Activated T-cell treated with anti-CD3 and anti-CD28 coated beads, Interleukin-2, amount 50 U/mL, for 24 hours (primary cell): ENCODE results near the gene GPER1.

Experiments used
- DNase-seq: peaks from one replicate; pipeline ENCODE4 v3.0.0-alpha.2; 2020
- H3K27ac Mint-ChIP-seq: 2 replicates; pipeline ENCODE4 v1.8.0; 2020; ENCODE audit warnings: mild to moderate bottlenecking, mixed read lengths
- H3K27me3 Mint-ChIP-seq: 2 replicates; pipeline ENCODE4 v1.8.0; 2020; ENCODE audit warnings: mixed read lengths
- H3K36me3 Mint-ChIP-seq: 2 replicates; pipeline ENCODE4 v1.8.0; 2020; ENCODE audit warnings: low read depth, mixed read lengths
- H3K4me1 Mint-ChIP-seq: 2 replicates; pipeline ENCODE4 v1.8.0; 2020; ENCODE audit warnings: low read depth, mixed read lengths
- H3K4me3 Mint-ChIP-seq: 2 replicates; pipeline ENCODE4 v1.8.0; 2020; ENCODE audit warnings: mild to moderate bottlenecking, moderate library complexity, mixed read lengths
- H3K9me3 Mint-ChIP-seq: 2 replicates; pipeline ENCODE4 v1.8.0; 2020; ENCODE audit warnings: mixed read lengths

Gene GPER1

GRCh38 chr7:1050254-1050906 lies 37.5 kb upstream of the GPER1 start:
- peaks cover 64% of the 10 kb centered on the region for H3K4me1 Mint-ChIP-seq
- no peak for DNase-seq
- H3K9me3 Mint-ChIP-seq = no peaks in the 10 kb centered on the region
- H3K36me3 Mint-ChIP-seq = no peaks in the 10 kb centered on the region
- H3K27me3 Mint-ChIP-seq = no peaks in the 10 kb centered on the region
- H3K4me3 Mint-ChIP-seq = no peak overlapping the region
- H3K27ac Mint-ChIP-seq = no peak overlapping the region

GRCh38 chr7:1050956-1051690 lies 36.8 kb upstream of the GPER1 start:
- Mint-ChIP-seq H3K4me3 (no peak overlapping the region), H3K27me3 (no peaks in the 10 kb centered on the region), H3K9me3 (no peaks in the 10 kb centered on the region), H3K4me1 (peaks cover 62% of the 10 kb centered on the region), H3K27ac (no peak overlapping the region), H3K36me3 (no peaks in the 10 kb centered on the region)
- DNase-seq = no peak

DNA sequence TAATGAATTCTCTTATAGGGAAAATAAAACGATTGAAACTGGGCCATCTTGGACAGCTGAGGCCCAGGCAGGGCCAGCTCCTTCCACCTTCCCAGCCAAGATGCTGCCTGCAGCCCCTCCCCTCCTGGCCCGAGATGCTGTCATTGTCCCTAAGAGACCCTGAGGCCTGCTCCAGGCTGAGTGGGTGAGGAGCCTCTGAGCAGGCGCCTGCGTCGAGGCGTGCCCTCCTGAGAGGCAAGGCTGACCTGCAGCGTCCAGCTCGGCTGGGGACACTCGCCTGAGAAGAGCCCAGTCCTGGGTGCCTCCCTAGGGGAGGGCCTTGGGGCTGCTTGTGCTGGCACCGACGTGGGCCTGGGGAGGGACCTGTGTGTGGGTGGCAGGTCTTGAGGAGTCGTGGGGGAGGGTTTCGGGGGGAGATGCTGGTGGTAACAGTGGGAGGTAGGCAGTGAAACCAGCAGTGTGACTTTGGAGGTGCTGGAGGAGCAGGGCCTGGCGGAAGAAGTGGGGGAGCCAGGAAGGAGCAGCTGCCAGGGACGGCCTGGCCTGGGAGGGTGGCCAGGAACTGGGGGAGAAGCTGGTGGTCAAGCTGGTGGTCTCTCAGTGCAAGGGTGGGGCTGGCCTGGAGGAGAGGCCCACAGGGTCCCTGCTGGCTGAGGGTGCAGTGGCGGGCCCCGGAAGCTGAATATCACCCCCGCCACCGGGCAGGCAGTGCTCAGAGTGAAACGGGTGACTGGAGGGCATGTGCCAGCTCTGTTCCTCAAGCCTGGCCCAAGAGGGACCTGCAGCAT lies 35.7 kb upstream of the GPER1 start:
- no peak for DNase-seq
- no peak overlapping the region for H3K4me3 Mint-ChIP-seq
- H3K9me3 Mint-ChIP-seq = no peaks in the 10 kb centered on the region
- H3K4me1 Mint-ChIP-seq = peaks cover 51% of the 10 kb centered on the region
- H3K27ac Mint-ChIP-seq = no peak overlapping the region
- H3K27me3 Mint-ChIP-seq = no peaks in the 10 kb centered on the region
- H3K36me3 Mint-ChIP-seq = no peaks in the 10 kb centered on the region

GRCh38 chr7:1053002-1053411 lies 34.9 kb upstream of the GPER1 start:
- H3K27ac Mint-ChIP-seq = no peak overlapping the region
- H3K4me3 Mint-ChIP-seq = no peak overlapping the region
- no peak for DNase-seq
- H3K9me3 Mint-ChIP-seq = no peaks in the 10 kb centered on the region
- H3K4me1 Mint-ChIP-seq = peaks cover 43% of the 10 kb centered on the region
- no peaks in the 10 kb centered on the region for H3K36me3 Mint-ChIP-seq
- H3K27me3 Mint-ChIP-seq = no peaks in the 10 kb centered on the region

- Mint-ChIP-seq H3K4me1 (peaks cover 35% of the 10 kb centered on the region), H3K4me3 (no peak overlapping the region), H3K27me3 (no peaks in the 10 kb centered on the region), H3K9me3 (no peaks in the 10 kb centered on the region), H3K27ac (no peak overlapping the region), H3K36me3 (peaks cover 4% of the 10 kb centered on the region)
- no peak for DNase-seq
Observed at GRCh38 chr7:1053816-1054370, 34.0 kb upstream of the GPER1 start.

DNA sequence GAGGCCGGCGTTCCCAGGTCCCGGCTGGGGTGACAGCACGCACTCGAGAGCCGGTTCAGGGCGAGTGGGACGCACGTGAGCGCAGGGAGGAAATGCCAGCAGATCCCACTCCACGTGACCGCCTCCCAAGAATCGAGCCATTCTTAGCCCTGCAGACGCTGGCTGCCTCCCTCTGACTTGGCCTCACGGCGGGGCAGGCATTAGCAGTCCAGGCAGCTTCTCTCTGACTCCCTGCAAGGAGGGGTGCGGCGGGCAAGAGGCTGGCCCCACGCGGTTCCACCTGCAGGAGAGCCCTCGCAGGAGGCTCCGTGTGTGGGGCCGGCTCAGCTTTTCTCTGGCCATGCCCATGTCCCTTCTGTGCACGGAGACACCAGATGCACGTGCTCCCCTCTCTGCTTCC lies 33.5 kb upstream of the GPER1 start:
- Mint-ChIP-seq H3K27ac (no peak overlapping the region), H3K36me3 (peaks cover 5% of the 10 kb centered on the region), H3K9me3 (no peaks in the 10 kb centered on the region), H3K4me1 (peaks cover 29% of the 10 kb centered on the region), H3K27me3 (no peaks in the 10 kb centered on the region), H3K4me3 (no peak overlapping the region)
- DNase-seq = no peak

- Mint-ChIP-seq H3K4me1 (peaks cover 24% of the 10 kb centered on the region), H3K4me3 (peak overlapping the region; percentile 54), H3K9me3 (no peaks in the 10 kb centered on the region), H3K27ac (peak overlapping the region; percentile 26), H3K36me3 (peaks cover 5% of the 10 kb centered on the region), H3K27me3 (no peaks in the 10 kb centered on the region)
- peak; percentile 63 for DNase-seq
Observed at GRCh38 chr7:1054861-1055450, 33.0 kb upstream of the GPER1 start.

GRCh38 chr7:1055491-1055955 lies 32.4 kb upstream of the GPER1 start:
- DNase-seq = no peak
- Mint-ChIP-seq H3K27me3 (no peaks in the 10 kb centered on the region), H3K36me3 (peaks cover 5% of the 10 kb centered on the region), H3K4me3 (peak overlapping the region; percentile 54), H3K9me3 (no peaks in the 10 kb centered on the region), H3K4me1 (peaks cover 22% of the 10 kb centered on the region), H3K27ac (peak overlapping the region; percentile 26)

- DNase-seq = no peak
- Mint-ChIP-seq H3K4me3 (no peak overlapping the region), H3K36me3 (peaks cover 5% of the 10 kb centered on the region), H3K9me3 (no peaks in the 10 kb centered on the region), H3K4me1 (peaks cover 22% of the 10 kb centered on the region), H3K27ac (no peak overlapping the region), H3K27me3 (no peaks in the 10 kb centered on the region)
Observed at GRCh38 chr7:1055956-1056784, 31.7 kb upstream of the GPER1 start.

- Mint-ChIP-seq H3K27me3 (no peaks in the 10 kb centered on the region), H3K4me3 (no peak overlapping the region), H3K27ac (no peak overlapping the region), H3K4me1 (peaks cover 22% of the 10 kb centered on the region), H3K9me3 (no peaks in the 10 kb centered on the region), H3K36me3 (peaks cover 5% of the 10 kb centered on the region)
- DNase-seq = no peak
Observed at GRCh38 chr7:1056785-1057410, 31.0 kb upstream of the GPER1 start.

DNA sequence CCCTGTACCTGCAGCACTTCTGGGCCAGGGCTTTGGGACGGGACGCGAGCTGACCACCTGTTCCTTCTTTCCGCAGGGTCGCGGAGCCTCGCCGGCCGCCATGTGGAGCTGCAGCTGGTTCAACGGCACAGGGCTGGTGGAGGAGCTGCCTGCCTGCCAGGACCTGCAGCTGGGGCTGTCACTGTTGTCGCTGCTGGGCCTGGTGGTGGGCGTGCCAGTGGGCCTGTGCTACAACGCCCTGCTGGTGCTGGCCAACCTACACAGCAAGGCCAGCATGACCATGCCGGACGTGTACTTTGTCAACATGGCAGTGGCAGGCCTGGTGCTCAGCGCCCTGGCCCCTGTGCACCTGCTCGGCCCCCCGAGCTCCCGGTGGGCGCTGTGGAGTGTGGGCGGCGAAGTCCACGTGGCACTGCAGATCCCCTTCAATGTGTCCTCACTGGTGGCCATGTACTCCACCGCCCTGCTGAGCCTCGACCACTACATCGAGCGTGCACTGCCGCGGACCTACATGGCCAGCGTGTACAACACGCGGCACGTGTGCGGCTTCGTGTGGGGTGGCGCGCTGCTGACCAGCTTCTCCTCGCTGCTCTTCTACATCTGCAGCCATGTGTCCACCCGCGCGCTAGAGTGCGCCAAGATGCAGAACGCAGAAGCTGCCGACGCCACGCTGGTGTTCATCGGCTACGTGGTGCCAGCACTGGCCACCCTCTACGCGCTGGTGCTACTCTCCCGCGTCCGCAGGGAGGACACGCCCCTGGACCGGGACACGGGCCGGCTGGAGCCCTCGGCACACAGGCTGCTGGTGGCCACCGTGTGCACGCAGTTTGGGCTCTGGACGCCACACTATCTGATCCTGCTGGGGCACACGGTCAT lies 30.3 kb upstream of the GPER1 start:
- Mint-ChIP-seq H3K9me3 (no peaks in the 10 kb centered on the region), H3K27me3 (no peaks in the 10 kb centered on the region), H3K27ac (no peak overlapping the region), H3K4me3 (no peak overlapping the region), H3K4me1 (peaks cover 21% of the 10 kb centered on the region), H3K36me3 (peaks cover 5% of the 10 kb centered on the region)
- DNase-seq = no peak

GRCh38 chr7:1058311-1058710 lies 29.6 kb upstream of the GPER1 start:
- H3K27me3 Mint-ChIP-seq = no peaks in the 10 kb centered on the region
- peaks cover 5% of the 10 kb centered on the region for H3K36me3 Mint-ChIP-seq
- H3K4me3 Mint-ChIP-seq = no peak overlapping the region
- no peak for DNase-seq
- no peak overlapping the region for H3K27ac Mint-ChIP-seq
- H3K4me1 Mint-ChIP-seq = peaks cover 21% of the 10 kb centered on the region
- no peaks in the 10 kb centered on the region for H3K9me3 Mint-ChIP-seq

- Mint-ChIP-seq H3K4me1 (peaks cover 21% of the 10 kb centered on the region), H3K27ac (no peak overlapping the region), H3K36me3 (peaks cover 5% of the 10 kb centered on the region), H3K9me3 (no peaks in the 10 kb centered on the region), H3K4me3 (no peak overlapping the region), H3K27me3 (no peaks in the 10 kb centered on the region)
- no peak for DNase-seq
Observed at GRCh38 chr7:1058821-1059199, 29.1 kb upstream of the GPER1 start.
